Loucy (cell line): ENCODE measurements around the gene KLF3.

Experiments
- H2AFZ ChIP-seq: fragments of 200-600 bp; sonication (generic); 2 replicates; pipeline ENCODE4 v1.6.0; 2016; ENCODE audit warnings: antibody characterized with exemption, mild to moderate bottlenecking, low read length, moderate library complexity
- H3F3A ChIP-seq: fragments of 200-600 bp; 2 replicates; pipeline ENCODE4 v1.6.0; 2016; ENCODE audit warnings: antibody characterized with exemption, low read depth, mild to moderate bottlenecking
- H3K27me3 ChIP-seq: fragments of 200-600 bp; sonication (generic); 2 replicates; pipeline ENCODE4 v1.6.1; 2014; ENCODE audit warnings: low read length, mild to moderate bottlenecking; ENCODE audit not compliant: insufficient read depth, poor library complexity, severe bottlenecking
- H3K36me3 ChIP-seq: fragments of 200-600 bp; sonication (generic); 2 replicates; pipeline ENCODE4 v1.6.1; 2016; ENCODE audit warnings: low read length; ENCODE audit not compliant: insufficient read depth
- H3K4me1 ChIP-seq: fragments of 200-600 bp; sonication (generic); 2 replicates; pipeline ENCODE4 v1.5.1; 2014; ENCODE audit warnings: low read length, mild to moderate bottlenecking; ENCODE audit not compliant: insufficient read depth, poor library complexity, severe bottlenecking
- H3K4me2 ChIP-seq: fragments of 200-600 bp; sonication (generic); 2 replicates; pipeline ENCODE4 v1.6.0; 2014; ENCODE audit warnings: antibody characterized with exemption, low read length, low read depth, mild to moderate bottlenecking; ENCODE audit not compliant: poor library complexity, severe bottlenecking
- H3K4me3 ChIP-seq: fragments of 200-600 bp; sonication (generic); 2 replicates; pipeline ENCODE4 v1.5.1; 2014; ENCODE audit warnings: low read length, mild to moderate bottlenecking, mixed read lengths; ENCODE audit not compliant: poor library complexity, severe bottlenecking
- H3K79me2 ChIP-seq: fragments of 200-600 bp; sonication (generic); 2 replicates; pipeline ENCODE4 v1.6.1; 2014; ENCODE audit warnings: low read length; ENCODE audit not compliant: insufficient read depth
- H3K9ac ChIP-seq: fragments of 200-600 bp; sonication (generic); 2 replicates; pipeline ENCODE4 v1.6.0; 2014; ENCODE audit warnings: mild to moderate bottlenecking, low read depth, low read length, moderate library complexity; ENCODE audit not compliant: poor library complexity, severe bottlenecking
- H3K9me2 ChIP-seq: fragments of 200-600 bp; sonication (generic); replicated peaks from 2 replicates; pipeline ENCODE4 v1.6.1; 2016; ENCODE audit warnings: low read depth, low read length, mixed read lengths
- H3K9me3 ChIP-seq: fragments of 200-600 bp; sonication (generic); 2 replicates; pipeline ENCODE4 v1.6.1; 2014; ENCODE audit warnings: mild to moderate bottlenecking, antibody characterized with exemption, low read length, low read depth; ENCODE audit not compliant: insufficient read depth
- H4K20me1 ChIP-seq: fragments of 200-600 bp; sonication (generic); 2 replicates; pipeline ENCODE4 v1.6.0; 2014; ENCODE audit warnings: antibody characterized with exemption, low read length, mild to moderate bottlenecking; ENCODE audit not compliant: insufficient read depth, poor library complexity, severe bottlenecking
- CTCF ChIP-seq: fragments of 200-600 bp; sonication (generic); conservative IDR thresholded peaks from 2 replicates; pipeline ENCODE4 v1.5.1; 2014; ENCODE audit warnings: mild to moderate bottlenecking, antibody characterized with exemption, low read length
- EZH2phosphoT487 ChIP-seq: fragments of 200-600 bp; IDR thresholded peaks from 2 replicates; pipeline ENCODE4 v1.6.1; 2018; ENCODE audit warnings: antibody characterized with exemption, mild to moderate bottlenecking, moderate library complexity, borderline replicate concordance

The KLF3 gene

GRCh38 chr4:38662522-38663089 is 1.4 kb upstream of the KLF3 start:
- H3K4me3 ChIP-seq: peak overlapping the region; percentile 59
- H3K9me3 ChIP-seq: no peaks in the 10 kb centered on the region
- no peaks in the 10 kb centered on the region for H3K79me2 ChIP-seq
- no peaks in the 10 kb centered on the region for H3K36me3 ChIP-seq
- H3F3A ChIP-seq: peaks cover 7% of the 10 kb centered on the region; the same call in 1 of the 2 replicates
- peaks cover 11% of the 10 kb centered on the region for H3K4me1 ChIP-seq
- H3K4me2 ChIP-seq: peak overlapping the region; percentile 72
- no peak for TF ChIP-seq CTCF
- TF ChIP-seq EZH2phosphoT487: no peak
- H4K20me1 ChIP-seq: no peaks in the 10 kb centered on the region
- H2AFZ ChIP-seq: peak overlapping the region; percentile 87
- H3K9ac ChIP-seq: no peak overlapping the region
- H3K27me3 ChIP-seq: peaks cover 65% of the 10 kb centered on the region
- H3K9me2 ChIP-seq: no peaks in the 10 kb centered on the region

- Histone ChIP-seq H3K27me3 (peaks cover 72% of the 10 kb centered on the region), H2AFZ (peak overlapping the region; percentile 87)
- no peak for TF ChIP-seq CTCF
- TF ChIP-seq EZH2phosphoT487: no peak
These were observed 754 bp upstream of the KLF3 start for GRCh38 chr4:38663090-38663800.

GRCh38 chr4:38664706-38665401 is 855 bp downstream of the KLF3 start:
- H3K9me2 ChIP-seq: no peaks in the 10 kb centered on the region
- H3K4me2 ChIP-seq: peak overlapping the region; percentile 86
- TF ChIP-seq EZH2phosphoT487: no peak
- H4K20me1 ChIP-seq: no peaks in the 10 kb centered on the region
- peak overlapping the region; percentile 69; the same call in 1 of the 2 replicates for H2AFZ ChIP-seq
- peaks cover 11% of the 10 kb centered on the region for H3K4me1 ChIP-seq
- no peaks in the 10 kb centered on the region for H3K9me3 ChIP-seq
- peak overlapping the region; percentile 70 for H3K4me3 ChIP-seq
- H3K36me3 ChIP-seq: no peaks in the 10 kb centered on the region
- peaks cover 7% of the 10 kb centered on the region; the same call in 1 of the 2 replicates for H3F3A ChIP-seq
- H3K9ac ChIP-seq: no peak overlapping the region
- H3K27me3 ChIP-seq: peaks cover 77% of the 10 kb centered on the region
- no peaks in the 10 kb centered on the region for H3K79me2 ChIP-seq

More at GRCh38 chr4:38663090-38663800, 754 bp upstream of the KLF3 start:
- Histone ChIP-seq H3K9ac (no peak overlapping the region), H3K4me2 (peak overlapping the region; percentile 72), H3K9me3 (no peaks in the 10 kb centered on the region), H3K4me3 (peak overlapping the region; percentile 59), H3K36me3 (no peaks in the 10 kb centered on the region), H3K79me2 (no peaks in the 10 kb centered on the region), H4K20me1 (no peaks in the 10 kb centered on the region), H3K9me2 (no peaks in the 10 kb centered on the region), H3K4me1 (peaks cover 11% of the 10 kb centered on the region), H3F3A (peaks cover 7% of the 10 kb centered on the region; the same call in 1 of the 2 replicates)
